Measurements from ENCODE around the gene MAP3K4. TPM values are rescaled to one million over a fixed set of nuclear protein-coding genes. Genes with fewer than 3 reads are reported as not detected.

The MAP3K4 gene
- total RNA-seq, 1 experiment from 2014 or later, result 69.8 TPM

DNA sequence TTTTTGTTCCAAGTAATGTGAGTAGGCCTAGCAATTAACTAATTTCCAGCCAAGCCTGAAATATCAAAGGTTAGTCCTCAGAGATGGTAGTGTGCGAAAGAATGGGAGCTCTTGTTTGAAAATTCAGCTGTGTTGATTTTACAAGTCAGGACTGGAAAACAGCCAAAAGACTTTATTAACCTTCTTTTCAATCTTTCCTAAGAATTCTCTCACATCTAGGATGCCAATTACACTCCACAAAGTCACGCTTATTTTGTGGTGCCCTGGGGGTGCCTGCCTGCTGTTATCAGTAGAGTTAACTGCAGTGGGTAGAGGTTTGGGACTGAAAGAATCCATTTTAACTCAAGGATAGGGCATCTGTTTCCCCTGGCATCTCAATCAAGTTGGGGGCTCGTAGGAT is 30.7 kb upstream of the MAP3K4 start (continued):
- TF ChIP-seq ATF2 (CRISPR knock-in tag; IDR thresholded peaks at IDR 0.05; ENCODE audit: borderline replicate concordance, low read depth), result no peak
- no peak for TF ChIP-seq MYBL2 (CRISPR knock-in tag; IDR thresholded peaks at IDR 0.05)
- TF ChIP-seq, protein P1, sequence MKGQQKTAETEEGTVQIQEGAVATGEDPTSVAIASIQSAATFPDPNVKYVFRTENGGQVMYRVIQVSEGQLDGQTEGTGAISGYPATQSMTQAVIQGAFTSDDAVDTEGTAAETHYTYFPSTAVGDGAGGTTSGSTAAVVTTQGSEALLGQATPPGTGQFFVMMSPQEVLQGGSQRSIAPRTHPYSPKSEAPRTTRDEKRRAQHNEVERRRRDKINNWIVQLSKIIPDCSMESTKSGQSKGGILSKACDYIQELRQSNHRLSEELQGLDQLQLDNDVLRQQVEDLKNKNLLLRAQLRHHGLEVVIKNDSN (CRISPR knock-in tag; IDR thresholded peaks at IDR 0.05), result no peak
- TF ChIP-seq ZNF532 (CRISPR knock-in tag; IDR thresholded peaks at IDR 0.05; ENCODE audit: borderline replicate concordance), result no peak

GRCh38 chr6:160962835-160963623 is 28.5 kb upstream of the MAP3K4 start:
- CTCF ChIA-PET, result no interaction called here
- no peaks in the 10 kb centered on the region for H3K36me3 Mint-ChIP-seq
- no peaks in the 10 kb centered on the region for H3K27me3 Mint-ChIP-seq (ENCODE audit: low read depth)
- no peak overlapping the region for H3K27ac Mint-ChIP-seq
- peaks cover 11% of the 10 kb centered on the region for H3K4me1 Mint-ChIP-seq
- H3K4me3 Mint-ChIP-seq, result no peak overlapping the region
- no peak for ATAC-seq
- no peaks in the 10 kb centered on the region for H3K9me3 Mint-ChIP-seq
- TF ChIP-seq CREB1 (CRISPR knock-in tag; IDR thresholded peaks at IDR 0.05) (no peak), ZNF121 (CRISPR knock-in tag; IDR thresholded peaks at IDR 0.05) (no peak), NFATC4 (CRISPR knock-in tag; IDR thresholded peaks at IDR 0.05) (no peak), NR1H2 (CRISPR knock-in tag; IDR thresholded peaks at IDR 0.05) (no peak), GRHL2 (CRISPR knock-in tag; IDR thresholded peaks at IDR 0.05; ENCODE audit: insufficient replicate concordance, severe bottlenecking) (no peak)
- POLR2A ChIA-PET, result no interaction called here
- DNase-seq (ENCODE audit: low spot score), result no peak

- Mint-ChIP-seq H3K9me3 (no peaks in the 10 kb centered on the region), H3K27ac (no peak overlapping the region), H3K4me3 (no peak overlapping the region), H3K36me3 (no peaks in the 10 kb centered on the region), H3K4me1 (peaks cover 11% of the 10 kb centered on the region), H3K27me3 (ENCODE audit: low read depth) (no peaks in the 10 kb centered on the region)
- TF ChIP-seq PRDM15 (CRISPR knock-in tag; IDR thresholded peaks at IDR 0.05) (no peak), IRF2 (CRISPR knock-in tag; IDR thresholded peaks at IDR 0.05; ENCODE audit: borderline replicate concordance, low read depth) (no peak), NFATC4 (CRISPR knock-in tag; IDR thresholded peaks at IDR 0.05) (no peak), ATF3 (CRISPR knock-in tag; conservative IDR thresholded peaks at IDR 0.05) (no peak)
- POLR2A ChIA-PET, result no interaction called here
- no peak for ATAC-seq
- no peak for DNase-seq (ENCODE audit: low spot score)
- CTCF ChIA-PET, result interaction anchor here (1.3 kb wide), 1 partner anchor 33 kb away, joined by 3 read pairs; no protein-coding TSS in a partner anchor
These were observed 27.9 kb upstream of the MAP3K4 start for GRCh38 chr6:160963651-160964050.

All from WTC11 (cell line).